Measurements from ENCODE around the gene COL6A1. TPM values are rescaled to one million over a fixed set of nuclear protein-coding genes. Genes with fewer than 3 reads are reported as not detected.
"Not testable (repeated sequence)": the region's sequence is repeated elsewhere in the genome, so short reads cannot be mapped to it uniquely, and the experiment has no call there.

Gene COL6A1
- total RNA-seq, 4 donors from 2014 or later, result 94.9 to 265 (median 133) TPM

DNA sequence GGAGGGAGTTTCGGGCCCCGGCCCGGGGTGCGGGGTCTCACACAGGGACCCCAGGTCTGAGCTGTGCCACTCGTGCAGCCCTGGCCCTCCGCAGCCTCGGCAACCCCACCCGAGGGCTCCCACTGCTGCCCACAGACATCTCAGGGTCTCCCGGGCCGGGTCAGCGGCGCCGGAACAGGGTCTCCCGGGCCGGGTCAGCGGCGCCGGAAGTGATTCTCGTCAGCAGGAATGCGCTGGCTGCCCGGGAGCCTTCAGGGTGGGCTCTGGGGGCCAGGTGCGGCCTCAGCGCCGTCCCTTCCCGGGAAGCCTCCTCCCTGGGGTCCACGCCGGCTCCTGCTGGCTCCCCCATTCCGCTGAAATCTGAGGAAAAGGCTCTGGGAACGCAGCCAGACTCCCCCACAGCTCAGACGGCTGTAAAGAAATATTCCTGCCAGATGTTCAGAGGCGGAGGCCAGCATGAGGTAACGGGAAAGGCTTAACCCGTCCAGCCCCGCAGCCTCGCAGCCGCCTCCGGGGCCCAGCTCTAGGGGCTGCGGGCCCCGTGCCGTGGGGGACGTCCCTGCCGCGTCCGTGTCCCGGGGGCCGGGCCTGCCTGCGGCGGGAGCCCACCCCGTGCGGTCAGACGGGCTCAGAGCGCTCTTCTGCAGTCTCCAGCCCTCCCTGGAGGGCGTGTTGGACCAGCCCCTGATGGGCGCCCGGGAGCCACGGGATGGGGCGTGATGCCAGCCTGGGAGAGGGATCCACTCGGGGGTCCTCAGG is 8.7 kb upstream of the COL6A1 start:
- WGBS, 2 donors, result 4 to 17% methylated on average over 6 to 33 of the region's 58 CpGs
- intact Hi-C loops (cut with DNase I; ENCODE audit: low total_unique reads), result loop anchor here (10.0 kb wide), 1 partner anchor 122 kb away; the partner anchor contains the start of gene COL6A2

DNA sequence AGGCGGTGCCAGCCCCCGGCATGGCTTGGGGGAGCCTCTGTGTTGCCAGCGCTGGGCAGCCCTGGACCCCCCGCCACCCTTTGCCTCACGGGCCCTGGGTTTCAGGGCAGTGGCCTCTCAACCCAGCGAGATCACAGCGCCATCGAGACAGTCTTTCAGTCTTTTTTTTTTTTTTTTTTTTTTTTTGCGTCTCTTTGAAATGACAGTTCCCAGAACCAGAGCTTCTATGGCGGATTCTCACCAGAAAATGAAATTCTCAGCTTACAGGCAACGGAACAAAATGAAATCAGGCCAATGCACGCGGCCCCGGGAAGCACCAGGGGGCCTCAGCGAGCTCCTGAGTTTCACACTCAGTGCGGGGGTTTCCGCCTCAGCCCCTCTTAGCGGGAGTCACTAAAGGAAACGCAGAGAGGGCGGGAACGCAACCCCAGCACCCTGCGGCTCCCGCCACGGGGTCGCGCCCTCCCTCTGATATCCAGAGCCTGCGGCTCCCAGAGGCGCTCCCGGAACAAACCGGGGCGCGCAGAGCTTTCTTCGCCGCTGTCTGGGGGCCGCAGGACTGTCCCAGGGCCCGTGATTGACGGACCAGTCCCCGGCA is 8.0 kb upstream of the COL6A1 start:
- 1% methylated on average over 20 to 31 of the region's 38 CpGs for WGBS, 2 donors
- TF ChIP-seq, protein P1, sequence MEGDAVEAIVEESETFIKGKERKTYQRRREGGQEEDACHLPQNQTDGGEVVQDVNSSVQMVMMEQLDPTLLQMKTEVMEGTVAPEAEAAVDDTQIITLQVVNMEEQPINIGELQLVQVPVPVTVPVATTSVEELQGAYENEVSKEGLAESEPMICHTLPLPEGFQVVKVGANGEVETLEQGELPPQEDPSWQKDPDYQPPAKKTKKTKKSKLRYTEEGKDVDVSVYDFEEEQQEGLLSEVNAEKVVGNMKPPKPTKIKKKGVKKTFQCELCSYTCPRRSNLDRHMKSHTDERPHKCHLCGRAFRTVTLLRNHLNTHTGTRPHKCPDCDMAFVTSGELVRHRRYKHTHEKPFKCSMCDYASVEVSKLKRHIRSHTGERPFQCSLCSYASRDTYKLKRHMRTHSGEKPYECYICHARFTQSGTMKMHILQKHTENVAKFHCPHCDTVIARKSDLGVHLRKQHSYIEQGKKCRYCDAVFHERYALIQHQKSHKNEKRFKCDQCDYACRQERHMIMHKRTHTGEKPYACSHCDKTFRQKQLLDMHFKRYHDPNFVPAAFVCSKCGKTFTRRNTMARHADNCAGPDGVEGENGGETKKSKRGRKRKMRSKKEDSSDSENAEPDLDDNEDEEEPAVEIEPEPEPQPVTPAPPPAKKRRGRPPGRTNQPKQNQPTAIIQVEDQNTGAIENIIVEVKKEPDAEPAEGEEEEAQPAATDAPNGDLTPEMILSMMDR (IDR thresholded peaks at IDR 0.05), result no peak
- no peak for TF ChIP-seq POLR2A (IDR thresholded peaks at IDR 0.05)
- intact Hi-C loops (cut with DNase I; ENCODE audit: low total_unique reads), result loop anchor here (10.0 kb wide), 1 partner anchor 121 kb away; the partner anchor contains the start of gene COL6A2
- peak overlapping the region; percentile 22 for H3K4me3 ChIP-seq (ENCODE audit: low read depth, poor library complexity, severe bottlenecking)
- peak; percentile 69 to 96 for DNase-seq (ENCODE audit: low spot score in 2 of 2)

More for the DNA sequence above, 8.7 kb upstream of the COL6A1 start:
- DNase-seq (ENCODE audit: low spot score in 2 of 2), result peak; percentile 53 to 93
- no peak overlapping the region for H3K4me3 ChIP-seq (ENCODE audit: low read depth, poor library complexity, severe bottlenecking)
- TF ChIP-seq POLR2A (IDR thresholded peaks at IDR 0.05), result no peak
- TF ChIP-seq, protein P1 (IDR thresholded peaks at IDR 0.05), result no peak

DNA sequence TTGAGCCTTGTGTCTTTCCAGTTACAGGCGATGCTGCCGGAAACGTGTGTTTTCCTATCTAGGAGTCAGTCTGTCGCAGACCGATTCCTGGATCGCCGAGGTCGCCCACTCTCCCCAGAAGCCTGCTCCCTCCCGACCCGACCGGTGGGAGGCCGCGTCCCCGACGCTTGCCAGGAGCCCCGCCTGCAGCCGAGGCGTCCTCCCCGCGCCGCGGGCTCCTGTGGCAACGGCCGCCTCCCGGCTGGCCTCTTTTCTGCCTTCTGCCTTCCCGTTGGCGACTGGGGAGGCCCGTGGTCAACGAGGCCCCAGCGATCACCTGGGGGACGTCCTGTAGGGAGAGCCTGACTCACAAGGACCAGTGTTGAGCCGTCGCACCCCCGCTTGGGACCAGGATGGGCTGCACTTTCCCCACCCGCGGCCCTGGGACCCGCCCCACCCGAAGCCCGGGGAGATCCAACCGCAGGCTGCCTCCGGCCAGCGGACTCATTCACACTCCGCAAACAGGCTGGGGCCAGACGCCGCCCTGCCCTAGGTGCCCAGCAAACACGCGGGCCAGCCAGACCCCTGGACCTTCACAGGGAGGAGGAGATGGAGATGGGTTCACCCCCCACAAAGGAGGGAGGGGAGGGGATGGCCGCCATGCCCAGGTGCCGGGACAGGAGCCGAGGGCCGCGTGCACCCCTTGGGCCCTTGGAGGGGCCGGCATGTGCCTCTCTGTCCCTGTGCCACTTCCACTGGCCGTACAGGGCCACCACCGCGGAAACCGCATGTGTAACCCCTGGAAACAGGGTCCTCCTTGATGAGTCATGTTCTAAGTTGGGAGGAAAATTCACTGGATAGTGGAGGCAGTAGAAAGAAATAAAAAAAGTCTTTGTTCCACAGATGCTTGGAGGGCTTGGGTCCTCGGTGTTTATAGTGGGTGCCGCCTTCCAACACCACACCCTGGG is 7.2 kb upstream of the COL6A1 start:
- TF ChIP-seq, protein P1 (IDR thresholded peaks at IDR 0.05), result no peak
- TF ChIP-seq POLR2A (IDR thresholded peaks at IDR 0.05), result no peak
- DNase-seq (ENCODE audit: low spot score in 2 of 2), result peak in 1 of 2 donors; percentile 93
- 1% methylated on average over 43 to 48 of the region's 59 CpGs for WGBS, 2 donors
- intact Hi-C loops (cut with DNase I; ENCODE audit: low total_unique reads), result loop anchor here (10.0 kb wide), 1 partner anchor 120 kb away; the partner anchor contains the start of gene COL6A2
- peak overlapping the region; percentile 22 for H3K4me3 ChIP-seq (ENCODE audit: low read depth, poor library complexity, severe bottlenecking)

DNA sequence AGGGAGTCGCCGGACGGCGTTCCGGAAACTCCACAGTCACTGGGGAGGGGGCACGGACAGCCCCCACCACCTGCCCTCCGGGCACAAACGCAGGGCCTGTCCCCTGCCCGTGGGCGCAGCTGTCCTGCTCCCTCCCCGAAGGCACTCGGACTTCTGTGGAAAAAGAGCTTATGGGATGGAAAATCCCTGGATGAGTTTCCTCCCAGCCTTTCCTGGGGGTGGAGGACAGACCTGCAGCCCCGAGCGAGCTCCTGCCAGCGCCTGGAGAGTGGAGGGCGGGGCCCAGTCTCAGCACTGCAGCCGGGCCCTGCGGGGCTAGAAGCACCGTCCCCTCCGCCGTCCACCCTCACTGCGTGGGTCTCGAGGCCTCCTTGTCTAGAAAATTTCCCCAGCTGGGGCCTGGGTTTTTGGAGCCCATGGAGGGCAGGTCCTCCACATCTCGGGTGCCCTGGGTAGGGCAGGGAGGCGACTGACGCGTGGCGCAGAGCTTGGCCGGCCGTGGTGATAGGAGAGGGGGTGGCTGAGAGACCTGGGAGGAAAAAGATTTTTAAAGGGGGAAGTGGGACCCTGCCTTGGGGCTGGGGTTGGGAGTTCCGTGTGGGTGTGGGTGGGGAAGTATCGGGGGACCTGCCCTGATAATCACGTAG is 6.4 kb upstream of the COL6A1 start:
- TF ChIP-seq, protein P1 (IDR thresholded peaks at IDR 0.05), result no peak
- no peak for TF ChIP-seq POLR2A (IDR thresholded peaks at IDR 0.05)
- H3K4me3 ChIP-seq (ENCODE audit: low read depth, poor library complexity, severe bottlenecking), result no peak overlapping the region
- peak in 1 of 2 donors; percentile 91 for DNase-seq (ENCODE audit: low spot score in 2 of 2)
- intact Hi-C loops (cut with DNase I; ENCODE audit: low total_unique reads), result loop anchor here (10.0 kb wide), 1 partner anchor 120 kb away; the partner anchor contains the start of gene COL6A2
- 20 to 21% methylated on average over 26 to 33 of the region's 33 CpGs for WGBS, 2 donors

DNA sequence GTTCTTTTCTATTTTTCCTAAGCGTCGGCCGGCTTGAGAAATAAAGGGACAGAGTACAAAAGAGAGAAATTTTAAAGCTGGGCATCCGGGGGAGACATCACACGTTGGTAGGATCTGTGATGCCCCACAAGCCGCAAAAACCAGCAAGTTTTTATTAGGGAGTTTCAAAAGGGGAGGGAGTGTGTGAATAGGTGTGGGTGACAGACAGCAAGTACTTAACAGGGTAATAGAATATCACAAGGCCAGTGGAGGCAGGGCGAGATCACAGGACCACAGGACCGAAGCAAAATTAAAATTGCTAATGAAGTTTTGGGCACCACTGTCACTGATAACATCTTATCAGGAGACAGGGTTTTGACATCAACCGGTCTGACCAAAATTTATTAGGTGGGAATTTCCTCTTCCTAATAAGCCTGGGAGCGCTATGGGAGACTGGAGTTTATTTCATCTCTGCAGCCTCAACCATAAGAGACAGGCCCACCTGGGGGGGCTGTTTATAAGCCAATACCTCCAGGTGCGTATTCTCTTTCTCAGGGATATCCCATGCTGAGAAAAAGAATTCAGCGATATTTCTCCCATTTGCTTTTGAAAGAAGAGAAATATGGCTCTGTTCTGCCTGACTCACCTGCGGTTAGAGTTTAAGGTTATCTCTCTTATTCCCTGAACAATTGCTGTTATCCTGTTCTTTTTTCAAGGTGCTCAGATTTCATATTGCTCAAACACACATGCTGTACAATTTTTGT is 5.7 kb upstream of the COL6A1 start:
- WGBS, 2 donors, result 57% methylated on average over 13 of the region's 13 CpGs
- intact Hi-C loops (cut with DNase I; ENCODE audit: low total_unique reads), result loop anchor here (10.0 kb wide), 1 partner anchor 119 kb away; the partner anchor contains the start of gene COL6A2
- DNase-seq (ENCODE audit: low spot score in 2 of 2), result peak in 1 of 2 donors; percentile 34
- not testable (repeated sequence) for H3K4me3 ChIP-seq (ENCODE audit: low read depth, poor library complexity, severe bottlenecking)
